Psoas muscle (tissue), 8 donors: Measurements from ENCODE around the gene TTC22. TPM values are rescaled to one million over a fixed set of nuclear protein-coding genes. Genes with fewer than 3 reads are reported as not detected.

Experiments used
- ATAC-seq, 4 donors: fragments of 200-7000 bp; cut with Tn5 transposase; one replicate each; pipeline ENCODE4 v1.9.1; 2020; ENCODE audit warnings: moderate library complexity in 3 of 4, mild to moderate bottlenecking in 2 of 4
- DNase-seq, 2 donors: peaks; one replicate each; pipeline ENCODE4 v3.0.0-alpha.2; 2020
- H3K27ac ChIP-seq: fragments of 200-600 bp; one replicate; pipeline ENCODE4 v1.8.0; 2022
- H3K27me3 ChIP-seq, 3 donors: fragments of 200-600 bp in 1 of 3; one replicate each; pipeline versions ENCODE4 v1.6.1 to v1.8.0; 2013 to 2022; ENCODE audit warnings: low read length in 2 of 3, mild to moderate bottlenecking in 2 of 3, moderate library complexity in 1 of 3; ENCODE audit not compliant: insufficient read depth in 3 of 3
- H3K36me3 ChIP-seq, 2 donors: fragments of 200-600 bp in 1 of 2; one replicate each; pipeline versions ENCODE4 v1.6.1 to v1.8.0; 2013 to 2022; ENCODE audit warnings: low read depth in 1 of 2, mild to moderate bottlenecking in 1 of 2, moderate library complexity in 1 of 2; ENCODE audit not compliant: insufficient read depth in 1 of 2
- H3K4me1 ChIP-seq: fragments of 200-600 bp; one replicate; pipeline ENCODE4 v1.8.0; 2022
- H3K4me3 ChIP-seq: fragments of 200-600 bp; one replicate; pipeline ENCODE4 v1.8.0; 2022; ENCODE audit warnings: mild to moderate bottlenecking
- H3K9me3 ChIP-seq: fragments of 200-600 bp; one replicate; pipeline ENCODE4 v1.8.0; 2022
- CTCF ChIP-seq: fragments of 200-600 bp; IDR thresholded peaks from one replicate; pipeline ENCODE4 v1.8.0; 2022; ENCODE audit warnings: antibody characterized with exemption
- WGBS, 3 donors: extraction: QIAGEN DNeasy Blood & Tissue Kit; methylation state at CpG; one replicate each; pipeline versions ENCODE4 v1.1.6 to v1.1.7; 2013; 5-methylcytosine and 5-hydroxymethylcytosine counted together
- intact Hi-C, 2 donors: fragments of 100-400 bp; cut with DNase I; formaldehyde crosslinking; loops; one replicate each; pipeline versions ENCODE4 v1.11.0 to v1.14.2; 2022
- polyA plus RNA-seq, 3 donors: library from polyadenylated mRNA; stranded (reverse); fragments of 200-250 nt; gene quantifications; one replicate each; pipeline ENCODE4 v1.2.3, GENCODE V29; 2013
- total RNA-seq, 4 donors: library from RNA; stranded (reverse); fragmentation: NEBNext Ultra II Directional in 2 of 4; extraction: Animal tissue kit (Norgen Biotek cat#: 25700) in 2 of 4; gene quantifications; one replicate each; pipeline versions ENCODE4 v1.2.1 to v1.2.4, GENCODE V29; 2021 to 2023
- donor health status: healthy with polysubstance abuse.
- donor health status: DM: no; HTN: no; CAD: no; lungs with moderate emphysema.
- donor health status: Bipolar disorder and iron deficiency.
- donor health status: healthy.
- donor health status: DM: yes; HTN: yes; CAD: no.
- donor health status: DM: no; HTN: no; CAD: no.
- donor health status: DM: no; HTN: no; CAD: no.
- donor health status: DM: yes; HTN: yes; CAD: no.

Gene TTC22
- total and polyA plus RNA-seq, 7 donors, result 0.03 to 0.13 (median 0.03) TPM; not detected in 2

GRCh38 chr1:54738244-54738643 lies 62.9 kb downstream of the TTC22 start:
- ATAC-seq (no peak), DNase-seq (no peak)
- H3K9me3 ChIP-seq, result no peaks in the 10 kb centered on the region
- TF ChIP-seq CTCF, result no peak
- H3K36me3 ChIP-seq, result peaks cover 3 to 99% of the 10 kb centered on the region in 2 donors
- H3K4me1 ChIP-seq, result no peaks in the 10 kb centered on the region
- intact Hi-C loops, result no loop called here
- no peak overlapping the region for H3K4me3 ChIP-seq
- H3K27ac ChIP-seq, result no peak overlapping the region
- no peaks in the 10 kb centered on the region for H3K27me3 ChIP-seq
- 81 to 91% (median 89%) methylated on average over 6 of the region's 6 CpGs for WGBS, 3 donors

- ATAC-seq, result no peak
- Histone ChIP-seq H3K27me3 (no peaks in the 10 kb centered on the region), H3K36me3 (peaks cover 11 to 98% of the 10 kb centered on the region in 2 donors), H3K9me3 (no peaks in the 10 kb centered on the region), H3K4me3 (no peak overlapping the region), H3K27ac (no peak overlapping the region), H3K4me1 (no peaks in the 10 kb centered on the region)
- WGBS, 3 donors, result 91 to 94% (median 91%) methylated on average over 5 of the region's 5 CpGs
- DNase-seq, result no peak
- intact Hi-C loops, result no loop called here
- no peak for TF ChIP-seq CTCF
Measured at GRCh38 chr1:54736685-54737084, 64.4 kb downstream of the TTC22 start.

Other genes starting within 250 kb of the TTC22 start
- not detected for gene FAM151A, start 177.8 kb downstream of the TTC22 start, total RNA-seq
- gene FAM151A, start 177.8 kb downstream of the TTC22 start, polyA plus RNA-seq, result under 1 TPM in 2 of 3 donors, not detected in 1; 0.05 to 0.07 TPM
- 1 to 10 TPM; 1.1 to 7.0 (median 1.8) TPM for gene MROH7, start 159.5 kb downstream of the TTC22 start, total RNA-seq
- gene MROH7, start 159.5 kb downstream of the TTC22 start, polyA plus RNA-seq, result under 1 TPM; 0.05 to 0.48 (median 0.23) TPM
- 10 to 100 TPM; 27.2 to 41.4 (median 35.0) TPM for gene TTC4, start 85.5 kb downstream of the TTC22 start, total RNA-seq
- gene TTC4, start 85.5 kb downstream of the TTC22 start, polyA plus RNA-seq, result 10 to 100 TPM; 25.0 to 58.9 (median 55.2) TPM
- gene PARS2, start 36.8 kb downstream of the TTC22 start, total RNA-seq, result 1 to 10 TPM; 2.4 to 3.7 (median 3.4) TPM
- gene PARS2, start 36.8 kb downstream of the TTC22 start, polyA plus RNA-seq, result 1 to 10 TPM; 3.3 to 5.6 (median 5.3) TPM
- gene DHCR24, start 85.9 kb upstream of the TTC22 start, total RNA-seq, result 100 to 1,000 TPM in 3 of 4 donors, 10 to 100 TPM in 1; 64.4 to 215 (median 129) TPM
- 100 to 1,000 TPM in 1 of 3 donors, 10 to 100 TPM in 1, 1 to 10 TPM in 1; 8.8 to 164 (median 70.7) TPM for gene DHCR24, start 85.9 kb upstream of the TTC22 start, polyA plus RNA-seq
- under 1 TPM in 3 of 4 donors, not detected in 1; 0.34 to 0.54 (median 0.42) TPM for gene TMEM61, start 179.3 kb upstream of the TTC22 start, total RNA-seq
- under 1 TPM; 0.05 to 0.16 (median 0.11) TPM for gene TMEM61, start 179.3 kb upstream of the TTC22 start, polyA plus RNA-seq
- gene BSND, start 197.6 kb upstream of the TTC22 start, total RNA-seq, result not detected
- gene BSND, start 197.6 kb upstream of the TTC22 start, polyA plus RNA-seq, result not detected
- gene PCSK9, start 238.2 kb upstream of the TTC22 start, total RNA-seq, result not detected
- under 1 TPM in 2 of 3 donors, not detected in 1; under 0.01 to 0.03 TPM for gene PCSK9, start 238.2 kb upstream of the TTC22 start, polyA plus RNA-seq